GM23338 (cell line): Measurements from ENCODE around the gene EFHC2. TPM values are rescaled to one million over a fixed set of nuclear protein-coding genes. Genes with fewer than 3 reads are reported as not detected.

ENCODE experiments used
- ATAC-seq: fragments of 200-7000 bp; cut with Tn5 transposase; 3 replicates; pipeline ENCODE4 v1.9.1; 2020
- DNase-seq: peaks from one replicate; pipeline ENCODE4 v3.0.0-alpha.2; 2015; ENCODE audit warnings: low spot score
- H2AFZ ChIP-seq: fragments of 200-600 bp; sonication (generic); 2 replicates; pipeline ENCODE4 v1.8.0; 2016; ENCODE audit warnings: antibody characterized with exemption, mild to moderate bottlenecking, moderate library complexity
- H3F3A ChIP-seq: fragments of 200-600 bp; sonication (generic); replicated peaks from 2 replicates; pipeline ENCODE4 v1.8.0; 2017; ENCODE audit warnings: antibody characterized with exemption, mixed run types, low read depth
- H3K27ac ChIP-seq: fragments of 200-600 bp; sonication (generic); 2 replicates; pipeline ENCODE4 v1.6.1; 2016; ENCODE audit warnings: low read depth
- H3K27me3 ChIP-seq: fragments of 200-600 bp; sonication (generic); 2 replicates; pipeline ENCODE4 v1.8.0; 2016; ENCODE audit warnings: mild to moderate bottlenecking, mixed run types, moderate library complexity; ENCODE audit not compliant: insufficient read depth
- H3K36me3 ChIP-seq: fragments of 200-600 bp; sonication (generic); 2 replicates; pipeline ENCODE4 v1.8.0; 2016; ENCODE audit warnings: mild to moderate bottlenecking; ENCODE audit not compliant: insufficient read depth
- H3K4me1 ChIP-seq: fragments of 200-600 bp; sonication (generic); 2 replicates; pipeline ENCODE4 v1.8.0; 2016; ENCODE audit warnings: mild to moderate bottlenecking, moderate library complexity; ENCODE audit not compliant: insufficient read depth
- H3K4me2 ChIP-seq: fragments of 200-600 bp; sonication (generic); 2 replicates; pipeline ENCODE4 v1.7.1; 2017; ENCODE audit warnings: mixed run types
- H3K4me3 ChIP-seq: fragments of 200-600 bp; sonication (generic); 2 replicates; pipeline ENCODE4 v1.6.1; 2016; ENCODE audit warnings: mixed run types
- H3K79me2 ChIP-seq: fragments of 200-600 bp; sonication (generic); replicated peaks from 2 replicates; pipeline ENCODE4 v1.8.0; 2017; ENCODE audit warnings: mild to moderate bottlenecking; ENCODE audit not compliant: insufficient read depth
- H3K9me2 ChIP-seq: fragments of 200-600 bp; sonication (generic); 2 replicates; pipeline ENCODE4 v1.8.0; 2017; ENCODE audit not compliant: insufficient read depth
- H4K20me1 ChIP-seq: fragments of 200-600 bp; sonication (generic); replicated peaks from 2 replicates; pipeline ENCODE4 v1.8.0; 2017; ENCODE audit warnings: mild to moderate bottlenecking; ENCODE audit not compliant: insufficient read depth
- H3K27ac Mint-ChIP-seq: 2 replicates; pipeline ENCODE4 v1.8.0; 2020; ENCODE audit warnings: inconsistent platforms, mild to moderate bottlenecking, moderate library complexity, mixed read lengths
- H3K27me3 Mint-ChIP-seq: 3 replicates; pipeline ENCODE4 v1.8.0; 2022; ENCODE audit warnings: low read depth, mild to moderate bottlenecking, moderate library complexity, mixed read lengths, inconsistent platforms; ENCODE audit not compliant: insufficient read depth, poor library complexity
- H3K36me3 Mint-ChIP-seq: 3 replicates; pipeline ENCODE4 v1.8.0; 2021; ENCODE audit warnings: low read depth, mild to moderate bottlenecking, inconsistent platforms, moderate library complexity, mixed read lengths
- H3K4me1 Mint-ChIP-seq: 3 replicates; pipeline ENCODE4 v1.8.0; 2020; ENCODE audit warnings: mild to moderate bottlenecking, inconsistent platforms, mixed read lengths
- H3K4me3 Mint-ChIP-seq: 3 replicates; pipeline ENCODE4 v1.8.0; 2021; ENCODE audit warnings: moderate library complexity, mild to moderate bottlenecking, inconsistent platforms, mixed read lengths
- H3K9me3 Mint-ChIP-seq: 3 replicates; pipeline ENCODE4 v1.8.0; 2020; ENCODE audit warnings: moderate library complexity, mild to moderate bottlenecking, inconsistent platforms, mixed read lengths
- STAT1 ChIP-seq: IDR thresholded peaks from one replicate; pipeline ENCODE4 v1.6.1; 2016; ENCODE audit warnings: antibody characterized with exemption; ENCODE audit not compliant: unreplicated experiment
- polyA plus RNA-seq: library from polyadenylated mRNA; unstranded; fragments of >200 nt; fragmentation: Nextera tagmentation; extraction: Ambion mirVana; gene quantifications from 2 replicates; pipeline ENCODE4 v1.2.1, GENCODE V29; 2016
- total RNA-seq: library from RNA; depleted of rRNA; stranded (reverse); fragments of >200 nt; shearing (Covaris generic); gene quantifications from 2 replicates; pipeline ENCODE4 v1.2.3, GENCODE V29; 2014
- TF ChIP-seq, protein P1 (sequence below): fragments of 250-450 bp; sonication (Bioruptor Pico); IDR thresholded peaks from 2 replicates; pipeline ENCODE4 v1.5.0; 2020; ENCODE audit warnings: mild to moderate bottlenecking, moderate library complexity
- TF ChIP-seq, protein P2 (sequence below): IDR thresholded peaks from 2 replicates; pipeline ENCODE4 v1.6.1; 2016; ENCODE audit warnings: antibody characterized with exemption
- TF ChIP-seq, protein P3 (sequence below): IDR thresholded peaks from one replicate; pipeline ENCODE4 v1.6.1; 2018; ENCODE audit warnings: antibody characterized with exemption; ENCODE audit not compliant: unreplicated experiment

The EFHC2 gene
- total and polyA plus RNA-seq, 2 experiments from 2014 or later: 3.1 to 3.2 TPM

GRCh38 chrX:44384688-44385338 is 41.3 kb upstream of the EFHC2 start:
- no peak overlapping the region for H3K27ac ChIP-seq
- Mint-ChIP-seq H3K27ac (no peak overlapping the region), H3K36me3 (no peaks in the 10 kb centered on the region), H3K9me3 (no peaks in the 10 kb centered on the region; the same call in 2 of the 3 replicates), H3K4me1 (no peaks in the 10 kb centered on the region), H3K4me3 (no peak overlapping the region), H3K27me3 (no peaks in the 10 kb centered on the region)
- no peaks in the 10 kb centered on the region for H3F3A ChIP-seq
- no peaks in the 10 kb centered on the region for H3K27me3 ChIP-seq
- H3K9me2 ChIP-seq: no peaks in the 10 kb centered on the region
- no peak for ATAC-seq
- H4K20me1 ChIP-seq: no peaks in the 10 kb centered on the region
- TF ChIP-seq, protein P1, sequence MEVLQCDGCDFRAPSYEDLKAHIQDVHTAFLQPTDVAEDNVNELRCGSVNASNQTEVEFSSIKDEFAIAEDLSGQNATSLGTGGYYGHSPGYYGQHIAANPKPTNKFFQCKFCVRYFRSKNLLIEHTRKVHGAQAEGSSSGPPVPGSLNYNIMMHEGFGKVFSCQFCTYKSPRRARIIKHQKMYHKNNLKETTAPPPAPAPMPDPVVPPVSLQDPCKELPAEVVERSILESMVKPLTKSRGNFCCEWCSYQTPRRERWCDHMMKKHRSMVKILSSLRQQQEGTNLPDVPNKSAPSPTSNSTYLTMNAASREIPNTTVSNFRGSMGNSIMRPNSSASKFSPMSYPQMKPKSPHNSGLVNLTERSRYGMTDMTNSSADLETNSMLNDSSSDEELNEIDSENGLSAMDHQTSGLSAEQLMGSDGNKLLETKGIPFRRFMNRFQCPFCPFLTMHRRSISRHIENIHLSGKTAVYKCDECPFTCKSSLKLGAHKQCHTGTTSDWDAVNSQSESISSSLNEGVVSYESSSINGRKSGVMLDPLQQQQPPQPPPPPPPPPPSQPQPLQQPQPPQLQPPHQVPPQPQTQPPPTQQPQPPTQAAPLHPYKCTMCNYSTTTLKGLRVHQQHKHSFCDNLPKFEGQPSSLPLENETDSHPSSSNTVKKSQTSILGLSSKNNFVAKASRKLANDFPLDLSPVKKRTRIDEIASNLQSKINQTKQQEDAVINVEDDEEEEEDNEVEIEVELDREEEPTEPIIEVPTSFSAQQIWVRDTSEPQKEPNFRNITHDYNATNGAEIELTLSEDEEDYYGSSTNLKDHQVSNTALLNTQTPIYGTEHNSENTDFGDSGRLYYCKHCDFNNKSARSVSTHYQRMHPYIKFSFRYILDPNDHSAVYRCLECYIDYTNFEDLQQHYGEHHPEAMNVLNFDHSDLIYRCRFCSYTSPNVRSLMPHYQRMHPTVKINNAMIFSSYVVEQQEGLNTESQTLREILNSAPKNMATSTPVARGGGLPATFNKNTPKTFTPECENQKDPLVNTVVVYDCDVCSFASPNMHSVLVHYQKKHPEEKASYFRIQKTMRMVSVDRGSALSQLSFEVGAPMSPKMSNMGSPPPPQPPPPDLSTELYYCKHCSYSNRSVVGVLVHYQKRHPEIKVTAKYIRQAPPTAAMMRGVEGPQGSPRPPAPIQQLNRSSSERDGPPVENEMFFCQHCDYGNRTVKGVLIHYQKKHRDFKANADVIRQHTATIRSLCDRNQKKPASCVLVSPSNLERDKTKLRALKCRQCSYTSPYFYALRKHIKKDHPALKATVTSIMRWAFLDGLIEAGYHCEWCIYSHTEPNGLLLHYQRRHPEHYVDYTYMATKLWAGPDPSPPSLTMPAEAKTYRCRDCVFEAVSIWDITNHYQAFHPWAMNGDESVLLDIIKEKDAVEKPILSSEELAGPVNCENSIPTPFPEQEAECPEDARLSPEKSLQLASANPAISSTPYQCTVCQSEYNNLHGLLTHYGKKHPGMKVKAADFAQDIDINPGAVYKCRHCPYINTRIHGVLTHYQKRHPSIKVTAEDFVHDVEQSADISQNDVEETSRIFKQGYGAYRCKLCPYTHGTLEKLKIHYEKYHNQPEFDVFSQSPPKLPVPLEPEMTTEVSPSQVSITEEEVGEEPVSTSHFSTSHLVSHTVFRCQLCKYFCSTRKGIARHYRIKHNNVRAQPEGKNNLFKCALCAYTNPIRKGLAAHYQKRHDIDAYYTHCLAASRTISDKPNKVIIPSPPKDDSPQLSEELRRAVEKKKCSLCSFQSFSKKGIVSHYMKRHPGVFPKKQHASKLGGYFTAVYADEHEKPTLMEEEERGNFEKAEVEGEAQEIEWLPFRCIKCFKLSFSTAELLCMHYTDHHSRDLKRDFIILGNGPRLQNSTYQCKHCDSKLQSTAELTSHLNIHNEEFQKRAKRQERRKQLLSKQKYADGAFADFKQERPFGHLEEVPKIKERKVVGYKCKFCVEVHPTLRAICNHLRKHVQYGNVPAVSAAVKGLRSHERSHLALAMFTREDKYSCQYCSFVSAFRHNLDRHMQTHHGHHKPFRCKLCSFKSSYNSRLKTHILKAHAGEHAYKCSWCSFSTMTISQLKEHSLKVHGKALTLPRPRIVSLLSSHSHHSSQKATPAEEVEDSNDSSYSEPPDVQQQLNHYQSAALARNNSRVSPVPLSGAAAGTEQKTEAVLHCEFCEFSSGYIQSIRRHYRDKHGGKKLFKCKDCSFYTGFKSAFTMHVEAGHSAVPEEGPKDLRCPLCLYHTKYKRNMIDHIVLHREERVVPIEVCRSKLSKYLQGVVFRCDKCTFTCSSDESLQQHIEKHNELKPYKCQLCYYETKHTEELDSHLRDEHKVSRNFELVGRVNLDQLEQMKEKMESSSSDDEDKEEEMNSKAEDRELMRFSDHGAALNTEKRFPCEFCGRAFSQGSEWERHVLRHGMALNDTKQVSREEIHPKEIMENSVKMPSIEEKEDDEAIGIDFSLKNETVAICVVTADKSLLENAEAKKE: no peak
- TF ChIP-seq, protein P2, sequence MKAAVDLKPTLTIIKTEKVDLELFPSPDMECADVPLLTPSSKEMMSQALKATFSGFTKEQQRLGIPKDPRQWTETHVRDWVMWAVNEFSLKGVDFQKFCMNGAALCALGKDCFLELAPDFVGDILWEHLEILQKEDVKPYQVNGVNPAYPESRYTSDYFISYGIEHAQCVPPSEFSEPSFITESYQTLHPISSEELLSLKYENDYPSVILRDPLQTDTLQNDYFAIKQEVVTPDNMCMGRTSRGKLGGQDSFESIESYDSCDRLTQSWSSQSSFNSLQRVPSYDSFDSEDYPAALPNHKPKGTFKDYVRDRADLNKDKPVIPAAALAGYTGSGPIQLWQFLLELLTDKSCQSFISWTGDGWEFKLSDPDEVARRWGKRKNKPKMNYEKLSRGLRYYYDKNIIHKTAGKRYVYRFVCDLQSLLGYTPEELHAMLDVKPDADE: no peak
- TF ChIP-seq STAT1: no peak
- no peaks in the 10 kb centered on the region for H3K79me2 ChIP-seq
- no peaks in the 10 kb centered on the region for H3K36me3 ChIP-seq
- no peaks in the 10 kb centered on the region for H3K4me1 ChIP-seq
- no peak overlapping the region for H2AFZ ChIP-seq
- DNase-seq: no peak
- no peak overlapping the region for H3K4me3 ChIP-seq
- H3K4me2 ChIP-seq: no peak overlapping the region

DNA sequence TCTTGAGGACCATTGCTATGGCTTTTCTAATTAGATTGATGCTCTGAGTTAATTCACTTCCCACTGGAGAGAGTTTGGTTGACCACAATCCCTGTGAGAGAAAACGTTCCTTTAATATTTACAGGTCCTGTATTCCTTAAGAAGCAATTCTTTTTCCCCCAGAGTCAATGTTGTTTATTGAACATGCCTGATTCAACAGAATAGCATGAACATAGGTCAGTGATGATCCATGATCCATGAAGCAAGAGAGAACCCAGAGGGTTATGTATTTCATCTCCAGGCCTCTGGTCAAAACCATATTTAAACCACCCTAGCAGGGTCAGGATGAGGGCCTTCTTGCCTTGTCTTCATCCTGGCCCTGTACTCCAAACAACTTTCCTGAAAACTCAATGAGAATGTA is 39.4 kb upstream of the EFHC2 start:
- H3K4me2 ChIP-seq: no peak overlapping the region
- no peaks in the 10 kb centered on the region for H3K36me3 Mint-ChIP-seq
- TF ChIP-seq, protein P3, sequence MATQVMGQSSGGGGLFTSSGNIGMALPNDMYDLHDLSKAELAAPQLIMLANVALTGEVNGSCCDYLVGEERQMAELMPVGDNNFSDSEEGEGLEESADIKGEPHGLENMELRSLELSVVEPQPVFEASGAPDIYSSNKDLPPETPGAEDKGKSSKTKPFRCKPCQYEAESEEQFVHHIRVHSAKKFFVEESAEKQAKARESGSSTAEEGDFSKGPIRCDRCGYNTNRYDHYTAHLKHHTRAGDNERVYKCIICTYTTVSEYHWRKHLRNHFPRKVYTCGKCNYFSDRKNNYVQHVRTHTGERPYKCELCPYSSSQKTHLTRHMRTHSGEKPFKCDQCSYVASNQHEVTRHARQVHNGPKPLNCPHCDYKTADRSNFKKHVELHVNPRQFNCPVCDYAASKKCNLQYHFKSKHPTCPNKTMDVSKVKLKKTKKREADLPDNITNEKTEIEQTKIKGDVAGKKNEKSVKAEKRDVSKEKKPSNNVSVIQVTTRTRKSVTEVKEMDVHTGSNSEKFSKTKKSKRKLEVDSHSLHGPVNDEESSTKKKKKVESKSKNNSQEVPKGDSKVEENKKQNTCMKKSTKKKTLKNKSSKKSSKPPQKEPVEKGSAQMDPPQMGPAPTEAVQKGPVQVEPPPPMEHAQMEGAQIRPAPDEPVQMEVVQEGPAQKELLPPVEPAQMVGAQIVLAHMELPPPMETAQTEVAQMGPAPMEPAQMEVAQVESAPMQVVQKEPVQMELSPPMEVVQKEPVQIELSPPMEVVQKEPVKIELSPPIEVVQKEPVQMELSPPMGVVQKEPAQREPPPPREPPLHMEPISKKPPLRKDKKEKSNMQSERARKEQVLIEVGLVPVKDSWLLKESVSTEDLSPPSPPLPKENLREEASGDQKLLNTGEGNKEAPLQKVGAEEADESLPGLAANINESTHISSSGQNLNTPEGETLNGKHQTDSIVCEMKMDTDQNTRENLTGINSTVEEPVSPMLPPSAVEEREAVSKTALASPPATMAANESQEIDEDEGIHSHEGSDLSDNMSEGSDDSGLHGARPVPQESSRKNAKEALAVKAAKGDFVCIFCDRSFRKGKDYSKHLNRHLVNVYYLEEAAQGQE: no peak

More for the DNA sequence above, 39.4 kb upstream of the EFHC2 start:
- Histone ChIP-seq H4K20me1 (no peaks in the 10 kb centered on the region), H3K9me2 (no peaks in the 10 kb centered on the region), H3K27ac (no peak overlapping the region), H3K79me2 (no peaks in the 10 kb centered on the region), H3K4me1 (no peaks in the 10 kb centered on the region), H2AFZ (no peak overlapping the region), H3F3A (no peaks in the 10 kb centered on the region), H3K4me3 (no peak overlapping the region), H3K27me3 (no peaks in the 10 kb centered on the region), H3K36me3 (no peaks in the 10 kb centered on the region)
- H3K27ac Mint-ChIP-seq: no peak overlapping the region
- no peak for DNase-seq
- H3K4me1 Mint-ChIP-seq: no peaks in the 10 kb centered on the region
- no peak for ATAC-seq
- no peaks in the 10 kb centered on the region for H3K9me3 Mint-ChIP-seq
- no peaks in the 10 kb centered on the region for H3K27me3 Mint-ChIP-seq
- no peak overlapping the region for H3K4me3 Mint-ChIP-seq
